GM12801 (cell line): ENCODE data around the gene KIAA2012.

Experiments used
- CTCF ChIP-seq: IDR thresholded peaks from one replicate; pipeline ENCODE4 v1.5.1; 2011; ENCODE audit warnings: control low read depth; ENCODE audit not compliant: insufficient read length; ENCODE audit errors: extremely low read depth

KIAA2012 gene

GRCh38 chr2:202046572-202046971, 26.5 kb upstream of the KIAA2012 start:
- no peak for TF ChIP-seq CTCF

DNA sequence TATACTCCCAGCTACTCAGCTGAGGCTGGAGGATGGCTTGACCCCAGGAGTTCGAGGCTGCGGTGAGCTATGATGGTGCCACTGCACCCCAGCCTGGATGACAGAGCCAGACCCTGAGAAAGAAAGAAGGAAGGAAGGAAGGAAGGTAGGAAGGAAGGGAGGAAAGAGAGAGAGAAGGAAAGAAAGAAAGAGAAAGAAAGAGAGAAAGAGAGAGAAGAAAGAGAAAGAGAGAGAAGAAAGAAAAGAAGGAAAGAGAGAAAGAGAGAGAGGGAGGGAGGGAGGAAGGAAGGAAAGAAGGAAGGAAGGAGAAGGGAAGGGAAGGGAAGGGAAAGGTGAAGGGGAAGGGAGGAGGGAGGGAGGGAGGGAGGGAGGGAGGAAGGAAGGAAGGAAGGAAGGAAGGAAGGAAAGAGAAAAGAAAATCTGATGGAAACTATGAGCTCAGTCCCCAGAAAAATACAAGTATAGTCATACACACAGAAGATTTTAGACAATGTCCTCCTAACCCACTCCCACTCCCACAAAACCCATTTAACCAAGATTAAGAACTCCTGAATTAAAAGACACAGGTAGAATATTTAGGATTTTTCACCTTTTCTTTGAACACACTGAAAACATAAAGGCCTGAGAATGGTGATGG, 23.8 kb upstream of the KIAA2012 start:
- TF ChIP-seq CTCF, result no peak

DNA sequence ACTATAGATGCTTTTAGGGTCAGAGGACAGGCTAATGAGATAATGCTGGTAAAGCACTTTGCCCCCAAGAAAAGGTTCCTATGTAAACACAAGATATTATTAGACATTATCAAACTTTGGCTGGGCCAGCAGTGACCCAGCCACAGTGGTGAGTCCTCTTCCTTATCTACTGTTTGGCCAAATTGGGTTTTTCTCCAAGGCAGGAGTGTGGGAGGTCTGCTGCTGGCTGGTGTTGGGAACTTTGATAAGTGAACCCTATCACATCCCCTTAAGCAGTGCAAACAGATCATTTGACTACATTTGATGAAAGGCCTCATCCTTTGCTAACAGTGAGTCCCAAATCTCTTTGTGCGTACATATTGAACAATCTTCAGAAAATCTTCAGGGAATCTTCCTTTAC, 23.2 kb upstream of the KIAA2012 start:
- no peak for TF ChIP-seq CTCF

GRCh38 chr2:202050652-202051051, 22.4 kb upstream of the KIAA2012 start:
- TF ChIP-seq CTCF, result no peak

GRCh38 chr2:202051499-202052161, 21.4 kb upstream of the KIAA2012 start:
- no peak for TF ChIP-seq CTCF

- TF ChIP-seq CTCF, result no peak
Observed at GRCh38 chr2:202052235-202052634, 20.8 kb upstream of the KIAA2012 start.

DNA sequence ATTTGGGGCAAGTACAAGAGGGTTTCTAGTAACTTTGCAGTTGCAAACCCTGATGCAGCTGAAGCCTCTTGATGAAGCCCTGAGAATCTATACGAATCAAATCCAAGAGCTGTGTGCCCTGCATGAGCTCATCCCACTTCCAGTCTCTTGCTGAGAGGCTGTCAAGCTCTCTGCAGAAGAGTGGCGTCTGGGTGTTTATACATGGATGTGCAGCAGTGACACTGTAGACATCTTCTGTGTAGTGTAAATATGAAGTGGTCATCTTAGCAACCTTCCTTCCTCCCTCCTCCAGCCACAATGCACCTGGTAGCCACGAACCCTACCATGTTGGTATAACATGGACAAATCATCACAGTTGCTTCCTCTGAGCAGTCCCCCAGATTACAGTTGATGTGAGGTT, 18.4 kb upstream of the KIAA2012 start:
- TF ChIP-seq CTCF, result no peak
